ENCODE results near the gene EGR4.

DNA sequence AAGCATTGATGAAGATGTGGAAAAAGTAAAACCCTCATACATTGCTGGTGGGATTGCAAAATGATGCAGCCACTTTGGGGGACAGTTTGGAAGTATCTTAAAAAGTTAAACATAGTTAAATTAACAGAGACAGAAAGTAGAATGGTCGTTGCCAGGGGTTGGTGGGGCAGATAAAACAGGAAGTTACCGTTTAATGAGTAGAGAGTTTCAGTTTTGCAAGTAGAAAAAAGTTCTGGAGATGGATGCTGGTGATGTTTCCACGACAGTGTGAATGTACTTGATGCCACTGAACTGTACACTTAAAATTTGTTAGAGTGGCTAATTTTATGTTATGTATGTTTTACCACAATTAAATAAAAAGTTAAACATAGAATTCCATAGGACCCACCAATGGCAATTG lies 44.5 kb upstream of the EGR4 start:
- no peak for TF ChIP-seq ZNF384 (IDR thresholded peaks at IDR 0.05)
- TF ChIP-seq CTBP1 (IDR thresholded peaks at IDR 0.05; ENCODE audit: borderline replicate concordance) = no peak
- no peak for TF ChIP-seq ELF4 (IDR thresholded peaks at IDR 0.05)
- TF ChIP-seq BHLHE40 (IDR thresholded peaks at IDR 0.05; ENCODE audit: borderline replicate concordance) = no peak
- no peak for TF ChIP-seq FOXK2 (IDR thresholded peaks at IDR 0.05)
- no peak for TF ChIP-seq LEF1 (IDR thresholded peaks at IDR 0.05; ENCODE audit: borderline replicate concordance)
- no peak for TF ChIP-seq NFRKB (IDR thresholded peaks at IDR 0.05)
- TF ChIP-seq HDGF (IDR thresholded peaks at IDR 0.05; ENCODE audit: borderline replicate concordance) = no peak
- TF ChIP-seq SP1 (IDR thresholded peaks at IDR 0.05) = no peak
- no peak for TF ChIP-seq FOXA1 (IDR thresholded peaks at IDR 0.05)
- TF ChIP-seq FOXM1 (IDR thresholded peaks at IDR 0.05; ENCODE audit: borderline replicate concordance) = no peak
- no peak for TF ChIP-seq ARNT (IDR thresholded peaks at IDR 0.05)
- TF ChIP-seq SUZ12 (IDR thresholded peaks at IDR 0.05) = no peak
- TF ChIP-seq TARDBP (IDR thresholded peaks at IDR 0.05) = no peak
